Testis (tissue), 2 donors: ENCODE measurements around the gene BUB1.

ENCODE experiments used
- POLR2A ChIP-seq: fragments of 450-650 bp; IDR thresholded peaks from one replicate; pipeline ENCODE4 v1.6.1; 2017; ENCODE audit warnings: antibody characterized with exemption, mild to moderate bottlenecking, moderate library complexity
- TF ChIP-seq, protein P1 (sequence below), 3 experiments: fragments of 450-650 bp in 2 of 3; fragments of 200-600 bp in 1 of 3; sonication (generic) in 1 of 3; IDR thresholded peaks; one replicate each; pipeline ENCODE4 v1.5.1; 2016 to 2019; ENCODE audit warnings: antibody characterized with exemption in 3 of 3, mild to moderate bottlenecking in 2 of 3, moderate library complexity in 1 of 3

DNA sequence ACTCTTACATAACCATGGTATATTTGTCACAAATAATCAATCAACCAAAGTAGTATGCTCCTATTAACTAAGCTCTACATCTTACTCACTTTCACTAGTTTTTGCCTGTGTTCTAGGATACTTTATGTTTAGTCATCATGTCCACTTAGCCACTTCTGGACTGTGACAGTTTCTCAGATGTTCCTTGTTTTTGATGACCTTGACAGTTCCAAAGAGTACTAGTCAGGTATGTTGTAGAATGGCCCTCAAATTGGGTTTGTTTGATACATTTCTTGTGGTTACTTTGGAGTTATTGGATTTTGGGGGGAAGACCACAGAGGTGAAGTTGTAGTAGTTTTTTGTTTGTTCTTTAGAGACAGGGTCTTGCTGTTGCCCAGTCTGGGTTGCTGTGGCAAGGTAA is 35.5 kb downstream of the BUB1 start:
- TF ChIP-seq POLR2A = no peak
- TF ChIP-seq, protein P1, sequence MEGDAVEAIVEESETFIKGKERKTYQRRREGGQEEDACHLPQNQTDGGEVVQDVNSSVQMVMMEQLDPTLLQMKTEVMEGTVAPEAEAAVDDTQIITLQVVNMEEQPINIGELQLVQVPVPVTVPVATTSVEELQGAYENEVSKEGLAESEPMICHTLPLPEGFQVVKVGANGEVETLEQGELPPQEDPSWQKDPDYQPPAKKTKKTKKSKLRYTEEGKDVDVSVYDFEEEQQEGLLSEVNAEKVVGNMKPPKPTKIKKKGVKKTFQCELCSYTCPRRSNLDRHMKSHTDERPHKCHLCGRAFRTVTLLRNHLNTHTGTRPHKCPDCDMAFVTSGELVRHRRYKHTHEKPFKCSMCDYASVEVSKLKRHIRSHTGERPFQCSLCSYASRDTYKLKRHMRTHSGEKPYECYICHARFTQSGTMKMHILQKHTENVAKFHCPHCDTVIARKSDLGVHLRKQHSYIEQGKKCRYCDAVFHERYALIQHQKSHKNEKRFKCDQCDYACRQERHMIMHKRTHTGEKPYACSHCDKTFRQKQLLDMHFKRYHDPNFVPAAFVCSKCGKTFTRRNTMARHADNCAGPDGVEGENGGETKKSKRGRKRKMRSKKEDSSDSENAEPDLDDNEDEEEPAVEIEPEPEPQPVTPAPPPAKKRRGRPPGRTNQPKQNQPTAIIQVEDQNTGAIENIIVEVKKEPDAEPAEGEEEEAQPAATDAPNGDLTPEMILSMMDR (IDR thresholded peaks at IDR 0.05) = no peak
